Tibial artery (tissue), 4 donors: ENCODE data around the gene DUOXA1.

Experiments
- DNase-seq, 2 donors: peaks; one replicate each; pipeline ENCODE4 v3.0.0-alpha.2; 2019
- H3K27ac ChIP-seq, 2 donors: fragments of 200-600 bp; sonication (generic) in 1 of 2; 1 replicate in 1 of 2; 2 replicates in 1 of 2; pipeline ENCODE4 v1.5.1; 2018 to 2019; ENCODE audit warnings: mild to moderate bottlenecking in 1 of 2
- H3K27me3 ChIP-seq, 2 donors: fragments of 200-600 bp; sonication (generic) in 1 of 2; one replicate each; pipeline versions ENCODE4 v1.5.1 to v1.6.0; 2016 to 2019
- H3K36me3 ChIP-seq, 3 donors: fragments of 200-600 bp; sonication (generic) in 2 of 3; one replicate each; pipeline ENCODE4 v1.5.1; 2016 to 2019; ENCODE audit warnings: mild to moderate bottlenecking in 2 of 3
- H3K4me1 ChIP-seq, 4 donors: fragments of 200-600 bp; sonication (generic) in 2 of 4; 1 replicate in 3 of 4; 2 replicates in 1 of 4; pipeline ENCODE4 v1.5.1; 2016 to 2019
- H3K4me3 ChIP-seq, 2 donors: fragments of 200-600 bp; sonication (generic) in 1 of 2; 1 replicate in 1 of 2; 2 replicates in 1 of 2; pipeline ENCODE4 v1.5.1; 2018 to 2019; ENCODE audit warnings: mild to moderate bottlenecking in 2 of 2
- H3K9me3 ChIP-seq, 3 donors: fragments of 200-600 bp; sonication (generic) in 1 of 3; one replicate each; pipeline ENCODE4 v1.5.1; 2016 to 2019
- CTCF ChIP-seq, 2 experiments: fragments of 200-600 bp in 1 of 2; fragments of 450-650 bp in 1 of 2; IDR thresholded peaks; one replicate each; pipeline ENCODE4 v1.5.1; 2017 to 2019; ENCODE audit warnings: antibody characterized with exemption in 2 of 2, mild to moderate bottlenecking in 1 of 2, moderate library complexity in 1 of 2
- intact Hi-C: fragments of 100-400 bp; cut with DNase I; formaldehyde crosslinking; loops from one replicate; pipeline ENCODE4 v1.15.0; 2023; ENCODE audit warnings: low total_unique reads

Gene DUOXA1

GRCh38 chr15:45130291-45131000, 767 bp upstream of the DUOXA1 start:
- Histone ChIP-seq H3K4me3 (no peak overlapping the region), H3K27me3 (peaks cover 3 to 65% of the 10 kb centered on the region in 2 donors), H3K27ac (no peak overlapping the region), H3K36me3 (no peaks in the 10 kb centered on the region), H3K4me1 (peaks cover 0 to 23% (median 11%) of the 10 kb centered on the region in 4 donors), H3K9me3 (no peaks in the 10 kb centered on the region)
- intact Hi-C loops: no loop called here
- no peak for TF ChIP-seq CTCF (IDR thresholded peaks at IDR 0.05)
- no peak for DNase-seq

- no peak overlapping the region for H3K27ac ChIP-seq
- no peaks in the 10 kb centered on the region for H3K36me3 ChIP-seq
- intact Hi-C loops: no loop called here
- H3K4me1 ChIP-seq: peaks cover 0 to 15% (median 7%) of the 10 kb centered on the region in 4 donors
- H3K9me3 ChIP-seq: no peaks in the 10 kb centered on the region
- peak overlapping the region; percentile 22 to 34 for H3K4me3 ChIP-seq
- TF ChIP-seq CTCF (IDR thresholded peaks at IDR 0.05): no peak
- no peak for DNase-seq
- peaks cover 3 to 64% of the 10 kb centered on the region in 2 donors for H3K27me3 ChIP-seq
Observed at GRCh38 chr15:45128971-45129639, 574 bp downstream of the DUOXA1 start.

GRCh38 chr15:45126535-45127158, 3.0 kb downstream of the DUOXA1 start:
- Histone ChIP-seq H3K27me3 (peaks cover 3 to 69% of the 10 kb centered on the region in 2 donors), H3K9me3 (no peaks in the 10 kb centered on the region), H3K36me3 (no peaks in the 10 kb centered on the region), H3K27ac (no peak overlapping the region), H3K4me3 (no peak overlapping the region), H3K4me1 (peaks cover 0 to 15% (median 7%) of the 10 kb centered on the region in 4 donors)
- intact Hi-C loops: no loop called here
- TF ChIP-seq CTCF (IDR thresholded peaks at IDR 0.05): peak; percentile 25 to 27
- no peak for DNase-seq

- DNase-seq: no peak
- H3K36me3 ChIP-seq: no peaks in the 10 kb centered on the region
- no peaks in the 10 kb centered on the region for H3K4me1 ChIP-seq
- H3K4me3 ChIP-seq: no peak overlapping the region
- intact Hi-C loops: no loop called here
- no peaks in the 10 kb centered on the region for H3K9me3 ChIP-seq
- no peak for TF ChIP-seq CTCF (IDR thresholded peaks at IDR 0.05)
- peaks cover 0 to 74% of the 10 kb centered on the region in 2 donors for H3K27me3 ChIP-seq
- no peak overlapping the region for H3K27ac ChIP-seq
Observed at GRCh38 chr15:45123397-45123796, 6.3 kb downstream of the DUOXA1 start.

- no peak for DNase-seq
- TF ChIP-seq CTCF (IDR thresholded peaks at IDR 0.05): no peak
- Histone ChIP-seq H3K4me3 (no peak overlapping the region), H3K27me3 (peaks cover 0 to 69% of the 10 kb centered on the region in 2 donors), H3K9me3 (no peaks in the 10 kb centered on the region), H3K36me3 (no peaks in the 10 kb centered on the region), H3K27ac (no peak overlapping the region), H3K4me1 (peaks cover 0 to 3% (median 2%) of the 10 kb centered on the region in 4 donors)
- intact Hi-C loops: no loop called here
Observed at GRCh38 chr15:45122719-45123118, 7.0 kb downstream of the DUOXA1 start.
